Lower lobe of right lung (tissue), 2 donors: ENCODE measurements around the gene ARSA. TPM values are rescaled to one million over a fixed set of nuclear protein-coding genes. Genes with fewer than 3 reads are reported as not detected.

Source experiments
- ATAC-seq, 2 donors: fragments of 200-7000 bp; cut with Tn5 transposase; one replicate each; pipeline ENCODE4 v1.9.1; 2020 to 2022; ENCODE audit warnings: mild to moderate bottlenecking in 2 of 2, moderate library complexity in 2 of 2
- DNase-seq: peaks from one replicate; pipeline ENCODE4 v3.0.0-alpha.2; 2020
- H3K27ac ChIP-seq: fragments of 200-600 bp; one replicate; pipeline ENCODE4 v1.8.0; 2022
- H3K27me3 ChIP-seq: fragments of 200-600 bp; one replicate; pipeline ENCODE4 v1.8.0; 2022; ENCODE audit warnings: low read depth
- H3K36me3 ChIP-seq: fragments of 200-600 bp; one replicate; pipeline ENCODE4 v1.8.0; 2022; ENCODE audit warnings: mild to moderate bottlenecking
- H3K4me1 ChIP-seq: fragments of 200-600 bp; one replicate; pipeline ENCODE4 v1.8.0; 2022
- H3K4me3 ChIP-seq: fragments of 200-600 bp; one replicate; pipeline ENCODE4 v1.8.0; 2022; ENCODE audit warnings: mild to moderate bottlenecking
- H3K9me3 ChIP-seq: fragments of 200-600 bp; one replicate; pipeline ENCODE4 v1.8.0; 2022
- CTCF ChIP-seq: fragments of 200-600 bp; IDR thresholded peaks from one replicate; pipeline ENCODE4 v1.8.0; 2022; ENCODE audit warnings: antibody characterized with exemption, mild to moderate bottlenecking
- intact Hi-C: fragments of 100-400 bp; cut with DNase I; formaldehyde crosslinking; loops from one replicate; pipeline ENCODE4 v1.11.0; 2022
- total RNA-seq: library from RNA; stranded (reverse); fragmentation: NEBNext Ultra II Directional; extraction: Animal tissue kit (Norgen Biotek cat#: 25700); gene quantifications from one replicate; pipeline ENCODE4 v1.2.1, GENCODE V29; 2021
- donor health status: DM: no; HTN: yes; CAD: no; lungs with severe emphysema.

Gene ARSA
- total RNA-seq, 1 donor from 2014 or later: 53.5 TPM

GRCh38 chr22:50581031-50581949 lies 46.7 kb downstream of the ARSA start:
- ATAC-seq (no peak), DNase-seq (peak; percentile 49)
- H3K27me3 ChIP-seq: no peaks in the 10 kb centered on the region
- H3K36me3 ChIP-seq: peaks cover 4% of the 10 kb centered on the region
- H3K9me3 ChIP-seq: no peaks in the 10 kb centered on the region
- H3K4me3 ChIP-seq: peak overlapping the region; percentile 70
- TF ChIP-seq CTCF: no peak
- H3K4me1 ChIP-seq: peaks cover 18% of the 10 kb centered on the region
- intact Hi-C loops: no loop called here
- H3K27ac ChIP-seq: peak overlapping the region; percentile 99

- Histone ChIP-seq H3K4me1 (peaks cover 18% of the 10 kb centered on the region), H3K36me3 (peaks cover 4% of the 10 kb centered on the region), H3K27ac (no peak overlapping the region), H3K9me3 (no peaks in the 10 kb centered on the region), H3K4me3 (no peak overlapping the region), H3K27me3 (no peaks in the 10 kb centered on the region)
- ATAC-seq (no peak), DNase-seq (no peak)
- intact Hi-C loops: no loop called here
- no peak for TF ChIP-seq CTCF
Measured at GRCh38 chr22:50579752-50580151, 48.2 kb downstream of the ARSA start.

- intact Hi-C loops: no loop called here
- no peak overlapping the region for H3K27ac ChIP-seq
- no peak overlapping the region for H3K4me3 ChIP-seq
- peak; percentile 34 for DNase-seq
- H3K9me3 ChIP-seq: no peaks in the 10 kb centered on the region
- no peak for TF ChIP-seq CTCF
- H3K36me3 ChIP-seq: peaks cover 4% of the 10 kb centered on the region
- no peaks in the 10 kb centered on the region for H3K27me3 ChIP-seq
- peaks cover 17% of the 10 kb centered on the region for H3K4me1 ChIP-seq
- no peak for ATAC-seq
Measured at GRCh38 chr22:50578776-50579310, 49.1 kb downstream of the ARSA start.

- peak; percentile 44 for DNase-seq
- H3K27ac ChIP-seq: no peak within 1 kb of the TSS
- no peaks in the 10 kb centered on the region for H3K9me3 ChIP-seq
- intact Hi-C loops: no loop called here
- H3K4me1 ChIP-seq: peaks cover 11% of the 10 kb centered on the region
- peaks cover 4% of the 10 kb centered on the region for H3K36me3 ChIP-seq
- TF ChIP-seq CTCF: no peak
- H3K4me3 ChIP-seq: no peak within 1 kb of the TSS
- no peak for ATAC-seq
- no peaks in the 10 kb centered on the region for H3K27me3 ChIP-seq
Measured at GRCh38 chr22:50577987-50578775, 49.8 kb downstream of the ARSA start, which contains the start of gene CPT1B. TSS of gene CPT1B (minus strand) at chr22:50578427. CDS start at chr22:50577915, 512 bp downstream.

GRCh38 chr22:50577697-50577986 lies 50.3 kb downstream of the ARSA start:
- Histone ChIP-seq H3K27me3 (no peaks in the 10 kb centered on the region), H3K4me1 (peaks cover 11% of the 10 kb centered on the region), H3K4me3 (no peak overlapping the region), H3K36me3 (peaks cover 4% of the 10 kb centered on the region), H3K27ac (no peak overlapping the region), H3K9me3 (no peaks in the 10 kb centered on the region)
- ATAC-seq (no peak), DNase-seq (peak; percentile 43)
- TF ChIP-seq CTCF: no peak
- intact Hi-C loops: no loop called here
